GM12865 (cell line): ENCODE results near the gene AKAP7.
A peak's percentile ranks its signal among the peaks of the same experiment; 100 is the strongest.

ENCODE experiments used
- DNase-seq: peaks from one replicate; pipeline ENCODE4 v3.0.0; 2010; ENCODE audit warnings: low read depth
- H3K4me3 ChIP-seq: 2 replicates; pipeline ENCODE4 v1.5.1; 2011; ENCODE audit warnings: mild to moderate bottlenecking, low read depth, low read length, control low read depth
- CTCF ChIP-seq: IDR thresholded peaks from 2 replicates; pipeline ENCODE4 v1.5.1; 2011; ENCODE audit warnings: low read length, control low read depth, low read depth, inconsistent platforms; ENCODE audit not compliant: insufficient read depth; ENCODE audit errors: missing control alignments

Gene AKAP7

GRCh38 chr6:131183427-131184095 is 48.3 kb downstream of the AKAP7 start:
- DNase-seq = no peak

GRCh38 chr6:131191590-131191989 is 56.3 kb downstream of the AKAP7 start:
- H3K4me3 ChIP-seq = no peak overlapping the region
- DNase-seq = no peak
- TF ChIP-seq CTCF = no peak

More at GRCh38 chr6:131183427-131184095, 48.3 kb downstream of the AKAP7 start:
- TF ChIP-seq CTCF = no peak
- H3K4me3 ChIP-seq = no peak overlapping the region

- no peak for DNase-seq
- TF ChIP-seq CTCF = no peak
- no peak overlapping the region for H3K4me3 ChIP-seq
Measured at GRCh38 chr6:131197716-131198115, 62.4 kb downstream of the AKAP7 start.

GRCh38 chr6:131199568-131200272 is 64.5 kb downstream of the AKAP7 start:
- TF ChIP-seq CTCF = peak; percentile 88
- peak; percentile 92 for DNase-seq
- H3K4me3 ChIP-seq = no peak overlapping the region

GRCh38 chr6:131205481-131206244 is 70.4 kb downstream of the AKAP7 start:
- TF ChIP-seq CTCF = no peak
- DNase-seq = no peak
- H3K4me3 ChIP-seq = no peak overlapping the region

- H3K4me3 ChIP-seq = no peak overlapping the region
- DNase-seq = no peak
- TF ChIP-seq CTCF = no peak
Measured at GRCh38 chr6:131206463-131207251, 71.4 kb downstream of the AKAP7 start.
